Measurements from ENCODE around the gene ACLY. TPM values are rescaled to one million over a fixed set of nuclear protein-coding genes. Genes with fewer than 3 reads are reported as not detected.

The ACLY gene
- total RNA-seq, 1 experiment from 2014 or later, result 279 TPM

DNA sequence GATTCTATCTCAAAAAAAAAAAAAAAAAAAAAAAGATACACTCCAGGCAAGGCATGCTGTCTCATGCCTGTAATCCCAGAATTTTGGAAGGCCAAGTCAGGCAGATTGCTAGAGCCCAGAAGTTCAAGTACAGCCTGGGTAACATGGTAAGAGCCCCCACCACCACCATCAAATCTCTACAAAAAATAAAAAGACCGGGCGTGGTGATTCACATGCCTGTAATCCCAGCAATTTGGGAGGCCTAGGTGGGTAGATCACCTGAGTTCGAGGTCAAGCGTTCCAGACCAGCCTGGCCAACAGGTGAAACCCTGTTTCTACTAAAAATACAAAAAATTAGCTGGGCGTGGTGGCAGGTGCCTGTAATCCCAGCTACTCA lies 1.8 kb upstream of the ACLY start:
- Histone ChIP-seq H3K4ac (ENCODE audit: low read depth, low read length) (no peak overlapping the region), H2BK12ac (ENCODE audit: insufficient read length, low read depth, low read length) (no peak overlapping the region), H2BK5ac (ENCODE audit: insufficient read length, low read length) (no peak overlapping the region), H4K91ac (ENCODE audit: insufficient read length, low read depth, low read length) (no peak overlapping the region), H4K8ac (replicated peaks; ENCODE audit: insufficient read length, low read depth, low read length) (no peak overlapping the region), H3K18ac (ENCODE audit: insufficient read length, low read depth, low read length) (no peak overlapping the region), H3K9me3 (ENCODE audit: control insufficient read depth, low read depth, low read length) (no peaks in the 10 kb centered on the region), H3K27me3 (ENCODE audit: insufficient read depth, low read length) (no peaks in the 10 kb centered on the region), H3K4me1 (ENCODE audit: insufficient read depth, low read length) (peaks cover 8% of the 10 kb centered on the region; the same call in 1 of the 2 replicates), H3K9ac (ENCODE audit: extremely low read depth, insufficient read length, low read length) (no peak overlapping the region), H3K27ac (ENCODE audit: insufficient read length, low read depth, low read length) (no peak overlapping the region), H3K79me1 (ENCODE audit: insufficient read depth, low read depth, low read length, poor library complexity, severe bottlenecking) (no peaks in the 10 kb centered on the region), H2AFZ (ENCODE audit: low read length) (no peak overlapping the region), H3K56ac (ENCODE audit: insufficient read length, low read depth, low read length) (no peak overlapping the region), H2BK15ac (ENCODE audit: low read depth, low read length) (no peak overlapping the region), H2BK20ac (ENCODE audit: low read depth, low read length, poor library complexity, severe bottlenecking) (no peak overlapping the region), H3K79me2 (ENCODE audit: insufficient read depth, low read length) (peaks cover 27% of the 10 kb centered on the region), H2AK5ac (ENCODE audit: insufficient read length, low read length) (no peak overlapping the region), H3T11ph (ENCODE audit: low read length) (no peak overlapping the region), H3K23ac (ENCODE audit: insufficient read length, low read depth, low read length) (no peak overlapping the region), H2BK120ac (ENCODE audit: low read depth, low read length, poor library complexity, severe bottlenecking) (no peak overlapping the region), H3K14ac (ENCODE audit: insufficient read depth, low read length) (no peak overlapping the region), H3K23me2 (ENCODE audit: insufficient read length, low read depth, low read length, poor library complexity, severe bottlenecking) (peaks cover 11% of the 10 kb centered on the region), H4K20me1 (ENCODE audit: control insufficient read depth, insufficient read depth, insufficient read length) (peaks cover 3% of the 10 kb centered on the region), H3K4me2 (ENCODE audit: insufficient read depth, insufficient read length, low read length) (no peak overlapping the region), H4K5ac (ENCODE audit: insufficient read length, low read depth, low read length) (no peak overlapping the region)
- TF ChIP-seq, protein P1, sequence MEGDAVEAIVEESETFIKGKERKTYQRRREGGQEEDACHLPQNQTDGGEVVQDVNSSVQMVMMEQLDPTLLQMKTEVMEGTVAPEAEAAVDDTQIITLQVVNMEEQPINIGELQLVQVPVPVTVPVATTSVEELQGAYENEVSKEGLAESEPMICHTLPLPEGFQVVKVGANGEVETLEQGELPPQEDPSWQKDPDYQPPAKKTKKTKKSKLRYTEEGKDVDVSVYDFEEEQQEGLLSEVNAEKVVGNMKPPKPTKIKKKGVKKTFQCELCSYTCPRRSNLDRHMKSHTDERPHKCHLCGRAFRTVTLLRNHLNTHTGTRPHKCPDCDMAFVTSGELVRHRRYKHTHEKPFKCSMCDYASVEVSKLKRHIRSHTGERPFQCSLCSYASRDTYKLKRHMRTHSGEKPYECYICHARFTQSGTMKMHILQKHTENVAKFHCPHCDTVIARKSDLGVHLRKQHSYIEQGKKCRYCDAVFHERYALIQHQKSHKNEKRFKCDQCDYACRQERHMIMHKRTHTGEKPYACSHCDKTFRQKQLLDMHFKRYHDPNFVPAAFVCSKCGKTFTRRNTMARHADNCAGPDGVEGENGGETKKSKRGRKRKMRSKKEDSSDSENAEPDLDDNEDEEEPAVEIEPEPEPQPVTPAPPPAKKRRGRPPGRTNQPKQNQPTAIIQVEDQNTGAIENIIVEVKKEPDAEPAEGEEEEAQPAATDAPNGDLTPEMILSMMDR (conservative IDR thresholded peaks at IDR 0.05), result no peak
- Mint-ChIP-seq H3K9me3 (no peaks in the 10 kb centered on the region), H3K4me1 (peaks cover 25 to 31% of the 10 kb centered on the region in 2 experiments), H3K4me3 (no peak overlapping the region), H3K27me3 (ENCODE audit: low read depth) (no peaks in the 10 kb centered on the region), H3K27ac (no peak overlapping the region), H3K36me3 (ENCODE audit: insufficient read depth in 1 of 3, low read depth in 3 of 3) (peaks cover 4 to 7% (median 7%) of the 10 kb centered on the region in 3 experiments; a peak in 4 of 7 replicates)
- DNase-seq, result no peak
- WGBS (ENCODE audit: extremely low coverage, insufficient read length, low lambda C conversion rate), result no CpG with 5 or more reads among the region's 5 CpGs

Data from H9 (cell line).